Activated gamma-delta T cell (primary cell): Measurements from ENCODE around the gene SPRN.
"Not testable (repeated sequence)": the region's sequence is repeated elsewhere in the genome, so short reads cannot be mapped to it uniquely, and the experiment has no call there.

Experiments used
- DNase-seq: peaks from one replicate; lab custom pipeline; 2025; lab: John Stamatoyannopoulos, UW

SPRN gene

GRCh38 chr10:133456041-133456951 is 31.9 kb upstream of the SPRN start:
- no peak for DNase-seq

- no peak for DNase-seq
Observed at GRCh38 chr10:133455611-133456031, 31.2 kb upstream of the SPRN start.

GRCh38 chr10:133455196-133455595 is 30.8 kb upstream of the SPRN start:
- no peak for DNase-seq

- DNase-seq, result no peak
Observed at GRCh38 chr10:133454204-133454893, 29.9 kb upstream of the SPRN start.

- DNase-seq, result no peak
Observed at GRCh38 chr10:133453516-133454203, 29.2 kb upstream of the SPRN start, which contains the start of gene SCART1. Gene SCART1, plus strand, starts transcription at chr10:133453945. Its CDS starts 53 bp downstream, at chr10:133453998.

- DNase-seq, result no peak
Observed at GRCh38 chr10:133452453-133452852, 28.0 kb upstream of the SPRN start.

- DNase-seq, result no peak
Observed at GRCh38 chr10:133451346-133451745, 26.9 kb upstream of the SPRN start.

GRCh38 chr10:133448120-133448519 is 23.7 kb upstream of the SPRN start:
- DNase-seq, result no peak

GRCh38 chr10:133446979-133447378 is 22.6 kb upstream of the SPRN start:
- no peak for DNase-seq

GRCh38 chr10:133445751-133446708 is 21.6 kb upstream of the SPRN start:
- no peak for DNase-seq

- no peak for DNase-seq
Observed at GRCh38 chr10:133445268-133445732, 20.9 kb upstream of the SPRN start.

GRCh38 chr10:133444342-133445267 is 20.2 kb upstream of the SPRN start:
- no peak for DNase-seq

GRCh38 chr10:133442967-133443924 is 18.8 kb upstream of the SPRN start:
- no peak for DNase-seq

GRCh38 chr10:133442191-133442966 is 18.0 kb upstream of the SPRN start:
- DNase-seq, result no peak

GRCh38 chr10:133441780-133442179 is 17.4 kb upstream of the SPRN start:
- no peak for DNase-seq

- DNase-seq, result not testable (repeated sequence)
Observed at GRCh38 chr10:133441356-133441755, 16.9 kb upstream of the SPRN start.

- no peak for DNase-seq
Observed at GRCh38 chr10:133440633-133441285, 16.3 kb upstream of the SPRN start.
